Testis (tissue), 2 donors: ENCODE results near the gene RHBDL3.

ENCODE experiments used
- CTCF ChIP-seq, 3 experiments: fragments of 450-650 bp in 2 of 3; fragments of 200-600 bp in 1 of 3; sonication (generic) in 1 of 3; IDR thresholded peaks; one replicate each; pipeline ENCODE4 v1.5.1; 2016 to 2019; ENCODE audit warnings: antibody characterized with exemption in 3 of 3, mild to moderate bottlenecking in 2 of 3, moderate library complexity in 1 of 3
- POLR2A ChIP-seq: fragments of 450-650 bp; IDR thresholded peaks from one replicate; pipeline ENCODE4 v1.6.1; 2017; ENCODE audit warnings: antibody characterized with exemption, mild to moderate bottlenecking, moderate library complexity

GRCh38 chr17:32330147-32330546 is 64.5 kb downstream of the RHBDL3 start:
- no peak for TF ChIP-seq CTCF (IDR thresholded peaks at IDR 0.05)
- TF ChIP-seq POLR2A: no peak
